ENCODE results near the gene CELF2.

Gene CELF2

DNA sequence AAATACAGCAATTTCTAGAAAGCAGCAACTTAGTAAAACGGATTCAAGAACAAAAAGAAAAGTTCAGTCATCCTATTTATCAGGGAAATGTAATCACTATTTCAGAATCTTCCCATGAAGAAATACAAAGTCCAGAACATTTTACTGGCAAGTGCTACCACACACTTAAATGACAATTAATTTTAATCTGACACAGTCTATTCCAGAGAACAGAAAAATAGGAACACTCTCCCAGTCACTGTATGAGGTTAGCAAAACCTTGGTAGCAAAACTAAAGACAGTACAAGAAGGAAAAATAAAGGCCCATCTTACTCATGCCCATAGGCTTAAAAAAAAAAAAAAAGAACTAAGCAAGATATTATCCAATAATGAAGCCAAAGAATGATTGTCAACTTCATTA is 295.8 kb downstream of the CELF2 start:
- DNase-seq (ENCODE audit: low spot score), result no peak
- in situ Hi-C loops (cut with MboI; ENCODE audit: low pct_unique_long_range_greater_than_20kb, low sequenced_read_pairs, unreplicated experiment), result no loop called here
- TF ChIP-seq, protein P1, sequence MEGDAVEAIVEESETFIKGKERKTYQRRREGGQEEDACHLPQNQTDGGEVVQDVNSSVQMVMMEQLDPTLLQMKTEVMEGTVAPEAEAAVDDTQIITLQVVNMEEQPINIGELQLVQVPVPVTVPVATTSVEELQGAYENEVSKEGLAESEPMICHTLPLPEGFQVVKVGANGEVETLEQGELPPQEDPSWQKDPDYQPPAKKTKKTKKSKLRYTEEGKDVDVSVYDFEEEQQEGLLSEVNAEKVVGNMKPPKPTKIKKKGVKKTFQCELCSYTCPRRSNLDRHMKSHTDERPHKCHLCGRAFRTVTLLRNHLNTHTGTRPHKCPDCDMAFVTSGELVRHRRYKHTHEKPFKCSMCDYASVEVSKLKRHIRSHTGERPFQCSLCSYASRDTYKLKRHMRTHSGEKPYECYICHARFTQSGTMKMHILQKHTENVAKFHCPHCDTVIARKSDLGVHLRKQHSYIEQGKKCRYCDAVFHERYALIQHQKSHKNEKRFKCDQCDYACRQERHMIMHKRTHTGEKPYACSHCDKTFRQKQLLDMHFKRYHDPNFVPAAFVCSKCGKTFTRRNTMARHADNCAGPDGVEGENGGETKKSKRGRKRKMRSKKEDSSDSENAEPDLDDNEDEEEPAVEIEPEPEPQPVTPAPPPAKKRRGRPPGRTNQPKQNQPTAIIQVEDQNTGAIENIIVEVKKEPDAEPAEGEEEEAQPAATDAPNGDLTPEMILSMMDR (IDR thresholded peaks at IDR 0.05; ENCODE audit: extremely low read depth, insufficient read depth, missing control alignments), result no peak

DNA sequence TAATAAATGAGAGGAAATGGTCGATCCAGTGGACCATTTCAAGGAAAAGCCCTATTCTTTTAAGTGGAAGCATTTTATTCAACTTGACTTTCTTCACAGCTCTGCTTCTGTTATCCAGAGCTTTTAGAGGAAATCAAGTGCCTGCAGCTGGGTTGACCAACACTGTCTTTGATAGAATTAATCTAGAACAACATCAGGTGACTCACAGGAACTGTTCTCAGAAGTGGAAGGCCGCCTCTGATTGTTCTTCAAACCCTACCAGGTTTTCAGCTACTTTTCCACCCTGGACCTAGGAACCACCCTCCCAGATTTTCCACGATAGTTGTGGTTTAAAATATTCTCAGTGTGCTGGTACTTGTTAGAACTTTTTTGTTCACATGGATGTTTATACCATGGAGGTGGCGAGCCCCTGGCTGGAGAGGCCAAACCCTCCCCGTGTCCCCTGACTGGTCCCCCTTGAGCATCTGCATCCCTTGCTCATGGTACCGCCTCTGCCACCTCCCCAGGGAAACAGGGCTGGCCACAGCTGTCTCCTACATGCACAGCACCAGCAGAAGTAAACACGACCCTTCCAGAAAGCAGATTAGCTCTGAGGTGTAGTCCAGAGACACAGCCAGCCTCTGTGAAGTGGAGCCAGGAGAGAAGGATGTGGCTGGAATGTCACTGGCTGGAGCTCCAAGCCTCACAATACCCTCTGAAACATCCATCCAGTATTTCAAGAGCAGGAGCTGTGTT is 300.4 kb downstream of the CELF2 start:
- no peak for DNase-seq (ENCODE audit: low spot score)
- in situ Hi-C loops (cut with MboI; ENCODE audit: low pct_unique_long_range_greater_than_20kb, low sequenced_read_pairs, unreplicated experiment), result no loop called here
- TF ChIP-seq, protein P1 (IDR thresholded peaks at IDR 0.05; ENCODE audit: extremely low read depth, insufficient read depth, missing control alignments), result no peak

DNA sequence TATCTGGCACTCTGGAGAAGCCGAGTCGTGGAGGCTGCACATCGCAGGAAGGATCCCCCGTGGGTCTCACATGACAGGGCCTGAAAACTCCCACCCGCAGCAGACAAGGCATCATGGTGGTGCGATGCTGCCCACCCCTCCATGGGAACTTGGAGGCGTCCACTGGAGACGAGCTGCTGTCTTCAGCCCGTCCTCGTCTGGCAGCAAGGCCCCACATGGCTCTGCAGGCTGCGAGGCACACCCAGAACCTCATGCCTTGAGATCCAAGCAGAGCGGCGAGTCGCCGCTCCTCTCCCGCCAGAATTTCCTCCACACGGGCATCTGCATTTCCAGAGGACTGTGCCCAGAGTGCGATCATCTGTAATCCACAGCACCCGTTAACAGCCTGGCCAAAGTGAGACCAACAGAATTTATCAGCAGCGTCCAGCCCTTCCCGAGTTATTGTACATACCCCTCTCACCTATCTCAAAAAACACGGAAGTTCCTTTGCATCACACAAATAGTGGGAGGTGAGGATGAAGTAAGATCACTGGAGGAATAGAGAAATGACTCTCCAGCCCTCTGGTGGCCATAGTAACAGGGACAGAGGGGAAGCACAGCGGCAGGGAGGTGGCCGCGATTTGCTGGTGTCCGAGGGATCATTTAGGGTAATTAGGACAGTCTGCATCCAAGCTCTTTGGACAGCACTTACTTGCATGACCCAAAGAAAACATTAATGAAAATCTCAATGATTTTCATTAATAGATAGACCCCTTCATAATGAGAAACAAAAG is 301.3 kb downstream of the CELF2 start:
- in situ Hi-C loops (cut with MboI; ENCODE audit: low pct_unique_long_range_greater_than_20kb, low sequenced_read_pairs, unreplicated experiment), result no loop called here
- TF ChIP-seq, protein P1 (IDR thresholded peaks at IDR 0.05; ENCODE audit: extremely low read depth, insufficient read depth, missing control alignments), result no peak
- no peak for DNase-seq (ENCODE audit: low spot score)

DNA sequence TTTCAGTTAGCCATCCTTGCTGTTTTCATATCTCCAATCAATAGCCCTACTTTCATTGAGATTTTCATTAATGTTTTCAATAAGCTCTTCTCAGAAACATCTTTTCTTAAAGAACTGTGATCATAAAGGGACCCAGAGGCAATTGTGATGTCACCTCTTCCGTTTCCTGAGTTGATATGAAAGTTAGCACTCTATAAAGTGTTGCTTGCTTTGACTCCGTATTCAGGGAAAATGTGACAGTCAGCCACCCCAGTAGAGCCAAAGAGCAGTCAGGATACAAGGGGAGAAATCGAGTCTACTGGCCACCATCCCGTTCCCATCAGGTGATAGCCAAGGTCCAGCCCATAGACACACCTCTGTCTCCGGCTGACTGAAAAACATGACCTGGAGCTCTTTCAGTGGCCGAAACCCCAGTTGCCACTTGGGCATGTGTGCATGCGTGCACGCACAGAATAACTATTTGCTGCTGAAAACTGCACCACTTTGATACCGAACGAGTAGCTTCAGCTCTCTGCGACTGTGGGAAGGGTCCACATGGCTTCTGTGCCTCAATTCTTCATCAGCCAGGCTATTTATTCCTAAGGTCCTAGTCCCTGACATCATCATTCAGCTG is 302.4 kb downstream of the CELF2 start:
- DNase-seq (ENCODE audit: low spot score), result no peak
- TF ChIP-seq, protein P1 (IDR thresholded peaks at IDR 0.05; ENCODE audit: extremely low read depth, insufficient read depth, missing control alignments), result no peak
- in situ Hi-C loops (cut with MboI; ENCODE audit: low pct_unique_long_range_greater_than_20kb, low sequenced_read_pairs, unreplicated experiment), result no loop called here

DNA sequence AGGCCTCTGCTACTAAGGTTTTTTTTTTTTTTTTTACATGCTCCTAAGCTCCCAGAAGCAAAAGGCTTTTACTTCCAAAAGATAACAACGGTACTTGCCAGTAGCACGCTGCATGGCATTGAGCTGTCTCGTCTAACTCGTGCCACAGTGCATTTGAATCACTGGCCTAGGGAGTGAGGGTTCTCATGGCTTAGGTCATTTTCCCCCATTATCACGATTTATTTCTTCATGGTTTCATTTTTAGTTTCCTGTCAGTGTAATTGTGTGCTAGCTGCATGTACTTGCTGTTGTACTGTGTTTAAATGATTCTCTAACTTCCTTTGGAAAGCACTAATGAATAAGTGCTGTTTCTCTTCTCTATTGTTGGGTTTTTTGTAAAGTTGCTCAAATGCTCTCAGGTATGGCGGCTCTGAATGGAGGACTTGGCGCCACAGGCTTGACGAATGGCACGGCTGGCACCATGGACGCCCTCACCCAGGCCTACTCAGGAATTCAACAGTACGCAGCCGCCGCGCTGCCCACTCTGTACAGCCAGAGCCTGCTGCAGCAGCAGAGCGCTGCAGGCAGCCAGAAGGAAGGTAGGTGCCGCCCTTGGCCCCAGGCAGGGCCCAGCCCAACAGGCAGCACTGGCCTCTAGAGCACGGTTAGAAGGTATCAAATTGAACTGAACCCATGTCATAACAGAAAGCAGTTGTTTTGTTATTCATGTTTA is 303.3 kb downstream of the CELF2 start:
- TF ChIP-seq, protein P1 (IDR thresholded peaks at IDR 0.05; ENCODE audit: extremely low read depth, insufficient read depth, missing control alignments), result no peak
- no peak for DNase-seq (ENCODE audit: low spot score)
- in situ Hi-C loops (cut with MboI; ENCODE audit: low pct_unique_long_range_greater_than_20kb, low sequenced_read_pairs, unreplicated experiment), result no loop called here

DNA sequence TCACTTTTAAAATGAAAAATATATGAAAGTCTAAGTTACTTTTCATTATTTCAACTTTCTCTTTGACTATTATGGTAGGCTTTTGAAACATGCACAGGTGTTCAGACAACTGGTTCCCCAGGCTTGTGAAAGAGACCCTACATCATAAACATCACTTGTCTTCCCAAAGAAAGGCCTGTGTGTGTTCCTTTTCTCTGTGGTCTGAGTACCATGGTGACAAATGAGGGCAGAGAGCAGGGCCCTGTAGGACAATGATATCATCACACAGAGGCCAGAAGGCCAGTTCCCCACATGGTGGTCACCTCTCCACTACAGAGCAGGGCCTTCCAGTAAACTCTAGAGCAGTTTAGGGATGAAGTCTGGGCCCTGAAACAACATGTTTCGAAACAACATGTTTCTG is 305.0 kb downstream of the CELF2 start:
- no peak for DNase-seq (ENCODE audit: low spot score)
- in situ Hi-C loops (cut with MboI; ENCODE audit: low pct_unique_long_range_greater_than_20kb, low sequenced_read_pairs, unreplicated experiment), result no loop called here
- TF ChIP-seq, protein P1 (IDR thresholded peaks at IDR 0.05; ENCODE audit: extremely low read depth, insufficient read depth, missing control alignments), result no peak

Measured in GM13977 (cell line).